ENCODE results near the gene TK1.

Gene TK1

GRCh38 chr17:78202666-78203065 is 15.8 kb upstream of the TK1 start:
- TF ChIP-seq MYC (IDR thresholded peaks at IDR 0.05; ENCODE audit: low read depth, low read length) (no peak), CTCF (IDR thresholded peaks at IDR 0.05; ENCODE audit: low read depth, low read length) (no peak), MAX (IDR thresholded peaks at IDR 0.05; ENCODE audit: low read depth, low read length) (no peak), POLR2A (IDR thresholded peaks at IDR 0.05; ENCODE audit: extremely low read depth, insufficient read length) (no peak)
- peak; percentile 60 for DNase-seq (ENCODE audit: low read depth)
- no peak overlapping the region for H3K4me3 ChIP-seq (ENCODE audit: low read depth, low read length)

- no peak for DNase-seq (ENCODE audit: low read depth)
- no peak overlapping the region for H3K4me3 ChIP-seq (ENCODE audit: low read depth, low read length)
Observed at GRCh38 chr17:78200451-78200850, 13.6 kb upstream of the TK1 start.

GRCh38 chr17:78197147-78197832 is 10.4 kb upstream of the TK1 start:
- H3K4me3 ChIP-seq (ENCODE audit: low read depth, low read length): no peak overlapping the region
- no peak for DNase-seq (ENCODE audit: low read depth)
- TF ChIP-seq MYC (IDR thresholded peaks at IDR 0.05; ENCODE audit: low read depth, low read length) (no peak), POLR2A (IDR thresholded peaks at IDR 0.05; ENCODE audit: extremely low read depth, insufficient read length) (no peak), CTCF (IDR thresholded peaks at IDR 0.05; ENCODE audit: low read depth, low read length) (no peak), MAX (IDR thresholded peaks at IDR 0.05; ENCODE audit: low read depth, low read length) (no peak)

More at GRCh38 chr17:78200451-78200850, 13.6 kb upstream of the TK1 start:
- TF ChIP-seq CTCF (IDR thresholded peaks at IDR 0.05; ENCODE audit: low read depth, low read length) (no peak), MYC (IDR thresholded peaks at IDR 0.05; ENCODE audit: low read depth, low read length) (no peak), MAX (IDR thresholded peaks at IDR 0.05; ENCODE audit: low read depth, low read length) (no peak), POLR2A (IDR thresholded peaks at IDR 0.05; ENCODE audit: extremely low read depth, insufficient read length) (no peak)

GRCh38 chr17:78196716-78197115 is 9.9 kb upstream of the TK1 start:
- DNase-seq (ENCODE audit: low read depth): no peak
- TF ChIP-seq CTCF (IDR thresholded peaks at IDR 0.05; ENCODE audit: low read depth, low read length) (no peak), MAX (IDR thresholded peaks at IDR 0.05; ENCODE audit: low read depth, low read length) (no peak), MYC (IDR thresholded peaks at IDR 0.05; ENCODE audit: low read depth, low read length) (no peak), POLR2A (IDR thresholded peaks at IDR 0.05; ENCODE audit: extremely low read depth, insufficient read length) (no peak)
- no peak overlapping the region for H3K4me3 ChIP-seq (ENCODE audit: low read depth, low read length)

- peak overlapping the region; percentile 59 for H3K4me3 ChIP-seq (ENCODE audit: low read depth, low read length)
- DNase-seq (ENCODE audit: low read depth): peak; percentile 63
- TF ChIP-seq POLR2A (IDR thresholded peaks at IDR 0.05; ENCODE audit: extremely low read depth, insufficient read length) (no peak), MAX (IDR thresholded peaks at IDR 0.05; ENCODE audit: low read depth, low read length) (no peak), MYC (IDR thresholded peaks at IDR 0.05; ENCODE audit: low read depth, low read length) (no peak), CTCF (IDR thresholded peaks at IDR 0.05; ENCODE audit: low read depth, low read length) (no peak)
Observed at GRCh38 chr17:78185981-78186691, 716 bp downstream of the TK1 start.

Data from NB4 (cell line).